ENCODE measurements around the gene KRT6B.

Gene KRT6B

GRCh38 chr12:52473768-52474167 lies 21.8 kb upstream of the KRT6B start, which contains the start of gene KRT6C:
KRT6C (minus strand) TSS chr12:52473805; CDS start chr12:52473737, 68 bp downstream.
- ChIA-PET POLR2A (ENCODE audit: low non-redundant PET) (no interaction called here), CTCF (no interaction called here)
- H3K27ac ChIP-seq = no peak within 1 kb of the TSS
- DNase-seq (ENCODE audit: low spot score) = no peak
- no peak for TF ChIP-seq CTCF (conservative IDR thresholded peaks at IDR 0.05; ENCODE audit: low read depth)

GRCh38 chr12:52469853-52470252 lies 17.9 kb upstream of the KRT6B start:
- no peak for DNase-seq (ENCODE audit: low spot score)
- CTCF ChIA-PET = interaction anchor here (0.6 kb wide), 1 partner anchor 139 kb away, joined by 4 read pairs; no protein-coding TSS in a partner anchor
- no peak for TF ChIP-seq CTCF (conservative IDR thresholded peaks at IDR 0.05; ENCODE audit: low read depth)
- POLR2A ChIA-PET (ENCODE audit: low non-redundant PET) = no interaction called here
- no peak overlapping the region for H3K27ac ChIP-seq

- no peak for DNase-seq (ENCODE audit: low spot score)
- TF ChIP-seq CTCF (conservative IDR thresholded peaks at IDR 0.05; ENCODE audit: low read depth) = no peak
- no peak overlapping the region for H3K27ac ChIP-seq
- CTCF ChIA-PET = no interaction called here
- POLR2A ChIA-PET (ENCODE audit: low non-redundant PET) = no interaction called here
Measured at GRCh38 chr12:52464897-52465296, 13.0 kb upstream of the KRT6B start.

- no peak for TF ChIP-seq CTCF (conservative IDR thresholded peaks at IDR 0.05; ENCODE audit: low read depth)
- POLR2A ChIA-PET (ENCODE audit: low non-redundant PET) = no interaction called here
- DNase-seq (ENCODE audit: low spot score) = no peak
- CTCF ChIA-PET = no interaction called here
- no peak overlapping the region for H3K27ac ChIP-seq
Measured at GRCh38 chr12:52461693-52462092, 9.7 kb upstream of the KRT6B start.

GRCh38 chr12:52458861-52459260 lies 6.9 kb upstream of the KRT6B start:
- no peak for TF ChIP-seq CTCF (conservative IDR thresholded peaks at IDR 0.05; ENCODE audit: low read depth)
- ChIA-PET POLR2A (ENCODE audit: low non-redundant PET) (interaction anchor here (0.6 kb wide), 1 partner anchor 293 kb away, joined by 3 read pairs; no protein-coding TSS in a partner anchor), CTCF (interaction anchor here (1.0 kb wide), 1 partner anchor 522 kb away, joined by 3 read pairs; no protein-coding TSS in a partner anchor)
- no peak for DNase-seq (ENCODE audit: low spot score)
- H3K27ac ChIP-seq = no peak overlapping the region

- ChIA-PET CTCF (no interaction called here), POLR2A (ENCODE audit: low non-redundant PET) (no interaction called here)
- TF ChIP-seq CTCF (conservative IDR thresholded peaks at IDR 0.05; ENCODE audit: low read depth) = no peak
- no peak overlapping the region for H3K27ac ChIP-seq
- no peak for DNase-seq (ENCODE audit: low spot score)
Measured at GRCh38 chr12:52455821-52456220, 3.9 kb upstream of the KRT6B start.

All from RWPE1 (cell line).